GM12801 (cell line): ENCODE measurements around the gene MFGE8.

Experiments used
- CTCF ChIP-seq: IDR thresholded peaks from one replicate; pipeline ENCODE4 v1.5.1; 2011; ENCODE audit warnings: control low read depth; ENCODE audit not compliant: insufficient read length; ENCODE audit errors: extremely low read depth

The MFGE8 gene

GRCh38 chr15:88940110-88940675 is 27.0 kb upstream of the MFGE8 start:
- no peak for TF ChIP-seq CTCF

GRCh38 chr15:88939486-88939806 is 26.3 kb upstream of the MFGE8 start:
- no peak for TF ChIP-seq CTCF

- no peak for TF ChIP-seq CTCF
Measured at GRCh38 chr15:88938802-88939485, 25.8 kb upstream of the MFGE8 start.

- TF ChIP-seq CTCF, result no peak
Measured at GRCh38 chr15:88932875-88933330, 19.7 kb upstream of the MFGE8 start.

- no peak for TF ChIP-seq CTCF
Measured at GRCh38 chr15:88932271-88932874, 19.2 kb upstream of the MFGE8 start.

- no peak for TF ChIP-seq CTCF
Measured at GRCh38 chr15:88930579-88930978, 17.4 kb upstream of the MFGE8 start.

- no peak for TF ChIP-seq CTCF
Measured at GRCh38 chr15:88920186-88920891, 7.2 kb upstream of the MFGE8 start.
